AG08396 (cell line): ENCODE measurements around the gene TCF20.
A peak's percentile ranks its signal among the peaks of the same experiment; 100 is the strongest.

Experiments used
- DNase-seq: peaks from one replicate; pipeline ENCODE4 v3.0.0; 2012; ENCODE audit warnings: low spot score, mixed read lengths

TCF20 gene

GRCh38 chr22:42282252-42282942 is 11.9 kb upstream of the TCF20 start:
- DNase-seq: no peak

- no peak for DNase-seq
Observed at GRCh38 chr22:42281706-42282251, 11.3 kb upstream of the TCF20 start.

GRCh38 chr22:42281284-42281683 is 10.8 kb upstream of the TCF20 start:
- no peak for DNase-seq

- DNase-seq: no peak
Observed at GRCh38 chr22:42280836-42281235, 10.4 kb upstream of the TCF20 start.

- DNase-seq: no peak
Observed at GRCh38 chr22:42280140-42280539, 9.7 kb upstream of the TCF20 start.

- DNase-seq: no peak
Observed at GRCh38 chr22:42279425-42280020, 9.1 kb upstream of the TCF20 start.

- DNase-seq: no peak
Observed at GRCh38 chr22:42277988-42278776, 7.7 kb upstream of the TCF20 start.

- DNase-seq: no peak
Observed at GRCh38 chr22:42277232-42277753, 6.8 kb upstream of the TCF20 start.

GRCh38 chr22:42275970-42276369 is 5.5 kb upstream of the TCF20 start:
- DNase-seq: no peak

- no peak for DNase-seq
Observed at GRCh38 chr22:42275176-42275575, 4.7 kb upstream of the TCF20 start.

GRCh38 chr22:42273855-42274451 is 3.5 kb upstream of the TCF20 start:
- DNase-seq: no peak

GRCh38 chr22:42272431-42272999 is 2.1 kb upstream of the TCF20 start:
- DNase-seq: no peak

- no peak for DNase-seq
Observed at GRCh38 chr22:42271906-42272305, 1.5 kb upstream of the TCF20 start.

- no peak for DNase-seq
Observed at GRCh38 chr22:42271191-42271813, 849 bp upstream of the TCF20 start.

GRCh38 chr22:42270176-42270509 is 310 bp downstream of the TCF20 start:
- DNase-seq: no peak

- DNase-seq: peak; percentile 72
Observed at GRCh38 chr22:42269432-42270175, 849 bp downstream of the TCF20 start.

GRCh38 chr22:42268852-42269410 is 1.5 kb downstream of the TCF20 start:
- DNase-seq: peak; percentile 7

- no peak for DNase-seq
Observed at GRCh38 chr22:42265321-42265720, 5.1 kb downstream of the TCF20 start.

GRCh38 chr22:42263944-42264343 is 6.5 kb downstream of the TCF20 start:
- DNase-seq: no peak

- DNase-seq: no peak
Observed at GRCh38 chr22:42262964-42263363, 7.5 kb downstream of the TCF20 start.
